T-helper 1 cell treated with Interleukin-12 subunit alpha and Interleukin-12 subunit beta and Interleukin-4 antibody, amounts not matched to agents 30 μg/mL and 1 μg/mL, for 36 hours (primary cell): ENCODE data around the gene SEMA4B.
A peak's percentile ranks its signal among the peaks of the same experiment; 100 is the strongest.

ENCODE experiments used
- H3K27ac Mint-ChIP-seq: one replicate; pipeline ENCODE4 v1.8.0; 2021; ENCODE audit warnings: mild to moderate bottlenecking, mixed read lengths
- H3K27me3 Mint-ChIP-seq: one replicate; pipeline ENCODE4 v1.8.0; 2021; ENCODE audit warnings: low read depth, mixed read lengths
- H3K36me3 Mint-ChIP-seq: one replicate; pipeline ENCODE4 v1.8.0; 2021; ENCODE audit warnings: low read depth, mixed read lengths
- H3K4me1 Mint-ChIP-seq: one replicate; pipeline ENCODE4 v1.8.0; 2021; ENCODE audit warnings: low read depth, mixed read lengths
- H3K4me3 Mint-ChIP-seq: one replicate; pipeline ENCODE4 v1.8.0; 2021; ENCODE audit warnings: mild to moderate bottlenecking, moderate library complexity, mixed read lengths
- H3K9me3 Mint-ChIP-seq: one replicate; pipeline ENCODE4 v1.8.0; 2021; ENCODE audit warnings: mixed read lengths

Gene SEMA4B

GRCh38 chr15:90222547-90222946 is 21.4 kb downstream of the SEMA4B start:
- Mint-ChIP-seq H3K4me1 (peaks cover 8% of the 10 kb centered on the region), H3K27ac (no peak overlapping the region), H3K36me3 (peaks cover 14% of the 10 kb centered on the region), H3K27me3 (no peaks in the 10 kb centered on the region), H3K9me3 (no peaks in the 10 kb centered on the region), H3K4me3 (no peak overlapping the region)

DNA sequence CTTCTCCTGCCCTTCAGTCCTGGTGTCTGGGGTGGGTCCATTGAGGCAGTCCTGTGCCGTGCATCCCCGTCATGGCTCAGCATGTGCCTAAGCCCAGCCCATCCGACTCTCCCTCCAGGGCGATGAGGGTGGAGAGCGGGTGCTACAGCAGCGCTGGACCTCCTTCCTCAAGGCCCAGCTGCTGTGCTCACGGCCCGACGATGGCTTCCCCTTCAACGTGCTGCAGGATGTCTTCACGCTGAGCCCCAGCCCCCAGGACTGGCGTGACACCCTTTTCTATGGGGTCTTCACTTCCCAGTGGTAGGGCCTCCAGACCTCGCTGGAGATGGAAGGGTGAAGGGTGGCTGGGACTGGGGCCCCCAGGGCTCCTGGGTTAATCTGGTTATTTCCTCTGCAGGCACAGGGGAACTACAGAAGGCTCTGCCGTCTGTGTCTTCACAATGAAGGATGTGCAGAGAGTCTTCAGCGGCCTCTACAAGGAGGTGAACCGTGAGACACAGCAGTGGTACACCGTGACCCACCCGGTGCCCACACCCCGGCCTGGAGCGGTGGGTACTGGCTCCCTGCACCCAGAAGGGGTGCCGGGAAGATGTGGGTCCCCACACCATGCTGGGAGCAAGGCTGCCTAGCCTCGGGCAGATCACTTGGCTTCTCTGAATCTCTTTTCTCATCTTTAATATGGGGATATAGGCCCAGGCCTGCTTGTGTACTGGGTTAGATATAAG is 22.5 kb downstream of the SEMA4B start:
- Mint-ChIP-seq H3K9me3 (no peaks in the 10 kb centered on the region), H3K27me3 (no peaks in the 10 kb centered on the region), H3K4me1 (peaks cover 8% of the 10 kb centered on the region), H3K36me3 (peaks cover 15% of the 10 kb centered on the region), H3K4me3 (no peak overlapping the region), H3K27ac (no peak overlapping the region)

- Mint-ChIP-seq H3K4me1 (peaks cover 10% of the 10 kb centered on the region), H3K36me3 (peaks cover 28% of the 10 kb centered on the region), H3K4me3 (no peak overlapping the region), H3K9me3 (no peaks in the 10 kb centered on the region), H3K27ac (no peak overlapping the region), H3K27me3 (no peaks in the 10 kb centered on the region)
Measured at GRCh38 chr15:90225047-90225446, 23.9 kb downstream of the SEMA4B start.

DNA sequence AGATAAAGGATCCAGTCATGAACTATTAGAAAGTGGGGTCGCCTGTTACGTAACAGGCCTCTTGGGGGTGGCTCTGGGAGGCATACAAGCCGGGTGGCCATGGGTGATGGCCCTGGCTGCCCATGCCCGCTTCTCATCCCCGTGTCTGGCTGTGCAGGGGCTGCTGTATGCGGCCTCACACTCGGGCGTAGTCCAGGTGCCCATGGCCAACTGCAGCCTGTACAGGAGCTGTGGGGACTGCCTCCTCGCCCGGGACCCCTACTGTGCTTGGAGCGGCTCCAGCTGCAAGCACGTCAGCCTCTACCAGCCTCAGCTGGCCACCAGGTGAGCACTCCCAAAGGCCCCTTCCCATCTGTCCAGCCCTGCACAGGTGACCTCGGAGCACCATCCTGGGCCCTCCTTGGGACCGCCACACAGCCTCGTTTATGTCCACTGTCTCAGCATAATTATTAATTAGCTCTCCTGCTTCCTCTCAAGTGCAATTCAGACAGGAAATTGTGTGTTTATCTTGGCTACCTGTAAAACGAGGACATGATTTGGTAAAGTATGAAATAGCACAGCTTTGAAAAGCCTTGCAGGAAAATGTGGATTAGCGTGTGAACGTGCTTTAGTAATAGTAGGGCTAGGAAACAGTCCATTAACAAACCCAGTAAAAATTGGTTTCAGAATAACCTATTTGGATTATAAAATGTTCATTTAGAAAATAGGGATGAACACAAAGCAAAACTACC is 24.5 kb downstream of the SEMA4B start:
- peaks cover 15% of the 10 kb centered on the region for H3K4me1 Mint-ChIP-seq
- peaks cover 32% of the 10 kb centered on the region for H3K36me3 Mint-ChIP-seq
- H3K4me3 Mint-ChIP-seq, result no peak overlapping the region
- no peak overlapping the region for H3K27ac Mint-ChIP-seq
- no peaks in the 10 kb centered on the region for H3K9me3 Mint-ChIP-seq
- no peaks in the 10 kb centered on the region for H3K27me3 Mint-ChIP-seq

GRCh38 chr15:90227336-90227735 is 26.2 kb downstream of the SEMA4B start:
- H3K4me1 Mint-ChIP-seq, result peaks cover 28% of the 10 kb centered on the region
- H3K36me3 Mint-ChIP-seq, result peaks cover 42% of the 10 kb centered on the region
- no peaks in the 10 kb centered on the region for H3K27me3 Mint-ChIP-seq
- H3K4me3 Mint-ChIP-seq, result no peak overlapping the region
- no peak overlapping the region for H3K27ac Mint-ChIP-seq
- H3K9me3 Mint-ChIP-seq, result no peaks in the 10 kb centered on the region

- Mint-ChIP-seq H3K36me3 (peaks cover 44% of the 10 kb centered on the region), H3K27me3 (no peaks in the 10 kb centered on the region), H3K4me3 (no peak overlapping the region)
Measured at GRCh38 chr15:90227816-90228772, 27.0 kb downstream of the SEMA4B start.

DNA sequence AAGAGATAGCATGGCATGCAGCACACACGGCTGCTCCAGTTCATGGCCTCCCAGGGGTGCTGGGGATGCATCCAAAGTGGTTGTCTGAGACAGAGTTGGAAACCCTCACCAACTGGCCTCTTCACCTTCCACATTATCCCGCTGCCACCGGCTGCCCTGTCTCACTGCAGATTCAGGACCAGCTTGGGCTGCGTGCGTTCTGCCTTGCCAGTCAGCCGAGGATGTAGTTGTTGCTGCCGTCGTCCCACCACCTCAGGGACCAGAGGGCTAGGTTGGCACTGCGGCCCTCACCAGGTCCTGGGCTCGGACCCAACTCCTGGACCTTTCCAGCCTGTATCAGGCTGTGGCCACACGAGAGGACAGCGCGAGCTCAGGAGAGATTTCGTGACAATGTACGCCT is 27.8 kb downstream of the SEMA4B start:
- Mint-ChIP-seq H3K4me3 (no peak overlapping the region), H3K36me3 (peaks cover 41% of the 10 kb centered on the region), H3K9me3 (no peaks in the 10 kb centered on the region), H3K27me3 (no peaks in the 10 kb centered on the region), H3K4me1 (peaks cover 33% of the 10 kb centered on the region), H3K27ac (no peak overlapping the region)

More at GRCh38 chr15:90227816-90228772, 27.0 kb downstream of the SEMA4B start:
- no peaks in the 10 kb centered on the region for H3K9me3 Mint-ChIP-seq
- H3K27ac Mint-ChIP-seq, result no peak overlapping the region
- peaks cover 33% of the 10 kb centered on the region for H3K4me1 Mint-ChIP-seq

DNA sequence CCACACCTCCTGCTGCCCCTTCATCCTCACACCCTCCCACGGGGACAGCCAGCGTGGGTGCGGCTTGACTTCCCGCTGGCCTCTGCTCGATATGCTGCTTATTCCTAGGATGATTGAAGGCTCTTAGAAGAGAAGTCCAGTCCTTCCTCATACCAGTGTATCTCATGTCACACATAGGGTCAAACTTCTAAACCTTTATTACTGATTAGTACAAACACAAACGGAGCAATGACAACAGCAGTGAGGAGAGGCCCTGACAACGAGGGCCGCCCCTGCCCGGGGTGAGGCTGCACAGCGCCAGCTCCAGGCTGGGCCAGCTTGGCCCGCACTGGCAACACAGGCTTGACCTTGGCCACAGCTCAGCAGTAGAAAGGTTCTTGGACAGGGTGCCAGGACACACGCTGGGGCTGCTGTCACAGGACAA is 29.0 kb downstream of the SEMA4B start:
- H3K27ac Mint-ChIP-seq, result peak overlapping the region; percentile 88
- peaks cover 38% of the 10 kb centered on the region for H3K36me3 Mint-ChIP-seq
- H3K4me1 Mint-ChIP-seq, result peaks cover 41% of the 10 kb centered on the region
- no peaks in the 10 kb centered on the region for H3K27me3 Mint-ChIP-seq
- H3K9me3 Mint-ChIP-seq, result no peaks in the 10 kb centered on the region
- H3K4me3 Mint-ChIP-seq, result peak overlapping the region; percentile 97

DNA sequence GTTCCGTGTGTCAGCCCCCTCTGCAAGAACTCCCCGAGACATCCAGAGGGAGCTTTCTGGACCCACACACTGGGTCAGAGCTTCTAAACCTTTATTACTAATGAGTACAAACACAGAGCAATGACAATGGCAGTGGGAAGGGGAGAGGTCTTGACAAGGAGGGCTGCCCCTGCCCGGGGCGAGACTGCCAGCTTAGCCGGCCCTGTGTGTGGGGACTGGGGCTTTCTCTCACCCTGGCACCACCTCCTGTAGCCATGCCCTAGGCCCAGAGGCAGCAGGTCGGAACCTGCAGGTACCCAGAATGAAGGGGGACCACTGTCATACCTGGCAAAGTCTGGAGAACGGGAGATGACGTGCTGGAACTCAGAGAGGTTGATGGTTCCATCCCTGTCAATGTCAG is 29.5 kb downstream of the SEMA4B start:
- peaks cover 38% of the 10 kb centered on the region for H3K36me3 Mint-ChIP-seq
- no peaks in the 10 kb centered on the region for H3K27me3 Mint-ChIP-seq
- H3K4me3 Mint-ChIP-seq, result peak overlapping the region; percentile 97
- peaks cover 43% of the 10 kb centered on the region for H3K4me1 Mint-ChIP-seq
- peak overlapping the region; percentile 88 for H3K27ac Mint-ChIP-seq
- no peaks in the 10 kb centered on the region for H3K9me3 Mint-ChIP-seq

- peak overlapping the region; percentile 88 for H3K27ac Mint-ChIP-seq
- peak overlapping the region; percentile 97 for H3K4me3 Mint-ChIP-seq
- no peaks in the 10 kb centered on the region for H3K27me3 Mint-ChIP-seq
- peaks cover 47% of the 10 kb centered on the region for H3K4me1 Mint-ChIP-seq
- no peaks in the 10 kb centered on the region for H3K9me3 Mint-ChIP-seq
- H3K36me3 Mint-ChIP-seq, result peaks cover 38% of the 10 kb centered on the region
Measured at GRCh38 chr15:90231028-90232017, 30.2 kb downstream of the SEMA4B start.

GRCh38 chr15:90232196-90232595 is 31.1 kb downstream of the SEMA4B start:
- Mint-ChIP-seq H3K27ac (peak overlapping the region; percentile 88), H3K4me3 (peak overlapping the region; percentile 97), H3K27me3 (no peaks in the 10 kb centered on the region), H3K36me3 (peaks cover 38% of the 10 kb centered on the region), H3K9me3 (no peaks in the 10 kb centered on the region), H3K4me1 (peaks cover 47% of the 10 kb centered on the region)

DNA sequence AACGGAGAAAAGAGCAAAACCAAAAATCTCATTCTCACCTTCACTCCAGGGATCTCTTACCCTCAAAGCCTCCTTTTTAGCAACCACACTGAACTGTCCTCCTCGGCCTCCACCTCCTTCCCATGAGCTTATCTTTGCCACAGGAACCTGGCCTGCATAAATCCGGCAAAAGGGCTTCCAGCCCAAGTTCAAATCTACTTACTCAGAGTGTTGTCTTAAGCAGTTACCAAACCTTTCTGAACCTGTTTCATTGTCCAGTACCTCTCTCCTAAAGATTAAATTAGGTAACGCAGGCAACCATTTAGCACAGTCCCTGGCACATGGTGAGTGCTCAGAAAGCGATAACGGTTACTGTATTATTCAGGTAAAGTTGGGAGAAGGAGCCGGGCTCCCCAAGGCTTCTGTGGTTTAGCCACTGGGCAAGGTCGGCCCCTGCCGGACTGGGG is 31.8 kb downstream of the SEMA4B start:
- Mint-ChIP-seq H3K4me3 (peak overlapping the region; percentile 97), H3K36me3 (peaks cover 36% of the 10 kb centered on the region), H3K27me3 (no peaks in the 10 kb centered on the region), H3K9me3 (no peaks in the 10 kb centered on the region), H3K4me1 (peaks cover 47% of the 10 kb centered on the region), H3K27ac (peak overlapping the region; percentile 88)

DNA sequence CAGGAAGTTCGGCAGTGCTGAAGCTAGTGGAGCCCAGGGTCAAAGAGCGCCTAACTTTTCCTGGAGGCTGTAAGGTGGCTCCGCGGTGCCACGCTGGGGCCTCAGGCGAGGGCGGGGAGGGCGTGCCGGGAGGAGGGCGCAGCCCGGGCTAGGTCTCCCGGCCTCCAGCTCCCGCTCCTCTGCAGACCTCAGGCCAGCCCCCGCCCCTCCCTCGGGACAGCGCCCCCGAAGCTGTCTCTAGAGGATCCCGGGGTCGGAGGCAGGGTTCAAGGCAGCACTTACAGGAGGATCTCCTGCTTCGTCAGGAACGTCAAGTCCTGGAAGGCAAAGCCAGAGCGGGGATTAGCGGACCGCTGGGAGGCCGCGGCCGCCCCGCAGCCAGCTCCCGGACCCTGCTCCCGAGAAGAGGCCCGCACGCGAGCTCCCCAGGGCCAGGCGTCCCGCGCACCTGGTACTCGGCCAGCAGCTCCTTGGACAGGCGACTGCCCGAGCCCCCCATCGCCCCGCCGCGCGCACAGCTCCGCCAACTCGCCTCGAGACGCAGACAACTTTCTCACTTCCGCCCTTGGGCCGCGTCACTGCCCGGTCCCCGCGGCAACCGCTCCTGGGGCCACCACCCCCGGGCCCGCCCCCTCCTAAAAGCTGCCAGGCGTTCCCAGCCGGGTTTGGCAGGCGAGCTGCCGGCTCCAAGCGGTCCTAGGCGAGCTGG is 32.4 kb downstream of the SEMA4B start, which contains the start of gene CIB1:
Gene CIB1, minus strand, starts transcription at position 555 of the 709 bp plus-strand sequence. Its CDS starts 56 bp downstream, at position 499.
- Mint-ChIP-seq H3K4me1 (peaks cover 49% of the 10 kb centered on the region), H3K27ac (peak within 1 kb of the TSS; percentile 88), H3K9me3 (no peaks in the 10 kb centered on the region), H3K4me3 (peak within 1 kb of the TSS; percentile 97), H3K27me3 (no peaks in the 10 kb centered on the region), H3K36me3 (peaks cover 41% of the 10 kb centered on the region)
